ENCODE data around the gene LINC00305.

DNA sequence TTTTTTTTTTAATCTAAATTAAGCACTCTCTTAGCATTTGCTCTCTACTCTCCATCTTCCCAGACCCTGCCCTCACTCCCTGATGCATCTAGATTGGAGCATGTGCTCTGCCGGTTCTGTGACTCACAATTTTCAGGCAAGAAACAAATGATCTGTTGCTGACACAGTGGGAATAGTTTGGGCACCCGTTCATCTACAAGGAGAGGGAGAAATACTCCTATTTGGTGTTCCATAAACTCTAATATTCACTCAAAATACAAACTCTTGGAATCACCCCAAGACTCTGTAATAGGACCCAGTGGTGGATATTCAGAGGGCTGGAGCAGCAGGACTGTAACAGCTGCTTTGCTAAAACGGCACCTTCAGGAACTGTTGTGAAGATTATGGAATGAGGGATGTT, 37.1 kb upstream of the LINC00305 start:
- TF ChIP-seq, protein P1, sequence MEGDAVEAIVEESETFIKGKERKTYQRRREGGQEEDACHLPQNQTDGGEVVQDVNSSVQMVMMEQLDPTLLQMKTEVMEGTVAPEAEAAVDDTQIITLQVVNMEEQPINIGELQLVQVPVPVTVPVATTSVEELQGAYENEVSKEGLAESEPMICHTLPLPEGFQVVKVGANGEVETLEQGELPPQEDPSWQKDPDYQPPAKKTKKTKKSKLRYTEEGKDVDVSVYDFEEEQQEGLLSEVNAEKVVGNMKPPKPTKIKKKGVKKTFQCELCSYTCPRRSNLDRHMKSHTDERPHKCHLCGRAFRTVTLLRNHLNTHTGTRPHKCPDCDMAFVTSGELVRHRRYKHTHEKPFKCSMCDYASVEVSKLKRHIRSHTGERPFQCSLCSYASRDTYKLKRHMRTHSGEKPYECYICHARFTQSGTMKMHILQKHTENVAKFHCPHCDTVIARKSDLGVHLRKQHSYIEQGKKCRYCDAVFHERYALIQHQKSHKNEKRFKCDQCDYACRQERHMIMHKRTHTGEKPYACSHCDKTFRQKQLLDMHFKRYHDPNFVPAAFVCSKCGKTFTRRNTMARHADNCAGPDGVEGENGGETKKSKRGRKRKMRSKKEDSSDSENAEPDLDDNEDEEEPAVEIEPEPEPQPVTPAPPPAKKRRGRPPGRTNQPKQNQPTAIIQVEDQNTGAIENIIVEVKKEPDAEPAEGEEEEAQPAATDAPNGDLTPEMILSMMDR (IDR thresholded peaks at IDR 0.05; ENCODE audit: poor library complexity, severe bottlenecking) = no peak
- TF ChIP-seq, protein P2, sequence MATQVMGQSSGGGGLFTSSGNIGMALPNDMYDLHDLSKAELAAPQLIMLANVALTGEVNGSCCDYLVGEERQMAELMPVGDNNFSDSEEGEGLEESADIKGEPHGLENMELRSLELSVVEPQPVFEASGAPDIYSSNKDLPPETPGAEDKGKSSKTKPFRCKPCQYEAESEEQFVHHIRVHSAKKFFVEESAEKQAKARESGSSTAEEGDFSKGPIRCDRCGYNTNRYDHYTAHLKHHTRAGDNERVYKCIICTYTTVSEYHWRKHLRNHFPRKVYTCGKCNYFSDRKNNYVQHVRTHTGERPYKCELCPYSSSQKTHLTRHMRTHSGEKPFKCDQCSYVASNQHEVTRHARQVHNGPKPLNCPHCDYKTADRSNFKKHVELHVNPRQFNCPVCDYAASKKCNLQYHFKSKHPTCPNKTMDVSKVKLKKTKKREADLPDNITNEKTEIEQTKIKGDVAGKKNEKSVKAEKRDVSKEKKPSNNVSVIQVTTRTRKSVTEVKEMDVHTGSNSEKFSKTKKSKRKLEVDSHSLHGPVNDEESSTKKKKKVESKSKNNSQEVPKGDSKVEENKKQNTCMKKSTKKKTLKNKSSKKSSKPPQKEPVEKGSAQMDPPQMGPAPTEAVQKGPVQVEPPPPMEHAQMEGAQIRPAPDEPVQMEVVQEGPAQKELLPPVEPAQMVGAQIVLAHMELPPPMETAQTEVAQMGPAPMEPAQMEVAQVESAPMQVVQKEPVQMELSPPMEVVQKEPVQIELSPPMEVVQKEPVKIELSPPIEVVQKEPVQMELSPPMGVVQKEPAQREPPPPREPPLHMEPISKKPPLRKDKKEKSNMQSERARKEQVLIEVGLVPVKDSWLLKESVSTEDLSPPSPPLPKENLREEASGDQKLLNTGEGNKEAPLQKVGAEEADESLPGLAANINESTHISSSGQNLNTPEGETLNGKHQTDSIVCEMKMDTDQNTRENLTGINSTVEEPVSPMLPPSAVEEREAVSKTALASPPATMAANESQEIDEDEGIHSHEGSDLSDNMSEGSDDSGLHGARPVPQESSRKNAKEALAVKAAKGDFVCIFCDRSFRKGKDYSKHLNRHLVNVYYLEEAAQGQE (IDR thresholded peaks at IDR 0.05; ENCODE audit: borderline replicate concordance) = no peak
- TF ChIP-seq POLR2AphosphoS5 (IDR thresholded peaks at IDR 0.05) (no peak), RAD21 (conservative IDR thresholded peaks at IDR 0.05) (no peak)
